HCT116 (cell line): ENCODE measurements around the gene PTPN22.

Experiments used
- CTCF ChIP-seq, 3 experiments: fragments of 200-600 bp in 1 of 3; sonication (generic) in 1 of 3; IDR thresholded peaks in 2 of 3; conservative IDR thresholded peaks in 1 of 3; 2 replicates each; pipeline ENCODE4 v1.5.1; 2012 to 2017; ENCODE audit warnings: low read depth in 2 of 3, low read length in 2 of 3, antibody characterized with exemption in 1 of 3, borderline replicate concordance in 1 of 3, control low read depth in 1 of 3, mild to moderate bottlenecking in 1 of 3, mixed read lengths in 1 of 3, mixed run types in 1 of 3, moderate library complexity in 1 of 3; ENCODE audit not compliant: insufficient read depth in 1 of 3
- EGR1 ChIP-seq: IDR thresholded peaks from 2 replicates; pipeline ENCODE4 v1.6.1; 2012; ENCODE audit warnings: low read depth
- EZH2 ChIP-seq: fragments of 200-600 bp; sonication (generic); IDR thresholded peaks from 2 replicates; pipeline ENCODE4 v1.6.1; 2017; ENCODE audit warnings: antibody characterized with exemption, mixed run types
- EZH2phosphoT487 ChIP-seq: fragments of 200-600 bp; IDR thresholded peaks from 2 replicates; pipeline ENCODE4 v1.6.1; 2018; ENCODE audit warnings: antibody characterized with exemption, borderline replicate concordance
- POLR2A ChIP-seq: IDR thresholded peaks from 2 replicates; pipeline ENCODE4 v1.7.0; 2011; ENCODE audit warnings: borderline replicate concordance; ENCODE audit not compliant: insufficient read depth, insufficient read length; ENCODE audit errors: extremely low read depth
- POLR2AphosphoS5 ChIP-seq: IDR thresholded peaks from 2 replicates; pipeline ENCODE4 v1.6.1; 2011; ENCODE audit warnings: mild to moderate bottlenecking, low read depth, low read length, moderate library complexity
- RAD21 ChIP-seq: IDR thresholded peaks from 2 replicates; pipeline ENCODE4 v1.6.1; 2012; ENCODE audit warnings: low read depth, mild to moderate bottlenecking
- SRF ChIP-seq: IDR thresholded peaks from 2 replicates; pipeline ENCODE4 v1.6.1; 2012; ENCODE audit warnings: low read depth
- ZNF274 ChIP-seq: fragments of 200-500 bp; sonication (Bioruptor generic); IDR thresholded peaks from 2 replicates; pipeline ENCODE4 v1.6.1; 2014; ENCODE audit warnings: mild to moderate bottlenecking, low read depth, low read length, inconsistent platforms
- TF ChIP-seq, protein P1 (sequence below): IDR thresholded peaks from 2 replicates; pipeline ENCODE4 v1.6.1; 2012; ENCODE audit warnings: low read depth
- TF ChIP-seq, protein P2 (sequence below): IDR thresholded peaks from 2 replicates; pipeline ENCODE4 v1.6.1; 2012

- no peak for TF ChIP-seq POLR2A
- TF ChIP-seq EZH2phosphoT487: no peak
- TF ChIP-seq POLR2AphosphoS5: no peak
- TF ChIP-seq CTCF (IDR thresholded peaks at IDR 0.05 in 2 of 3, conservative IDR thresholded peaks at IDR 0.05 in 1 of 3; ENCODE audit: borderline replicate concordance in 1 of 3, insufficient read depth in 1 of 3, low read depth in 2 of 3, low read length in 2 of 3): no peak
- no peak for TF ChIP-seq EGR1
- no peak for TF ChIP-seq RAD21
- no peak for TF ChIP-seq ZNF274
- TF ChIP-seq, protein P1, sequence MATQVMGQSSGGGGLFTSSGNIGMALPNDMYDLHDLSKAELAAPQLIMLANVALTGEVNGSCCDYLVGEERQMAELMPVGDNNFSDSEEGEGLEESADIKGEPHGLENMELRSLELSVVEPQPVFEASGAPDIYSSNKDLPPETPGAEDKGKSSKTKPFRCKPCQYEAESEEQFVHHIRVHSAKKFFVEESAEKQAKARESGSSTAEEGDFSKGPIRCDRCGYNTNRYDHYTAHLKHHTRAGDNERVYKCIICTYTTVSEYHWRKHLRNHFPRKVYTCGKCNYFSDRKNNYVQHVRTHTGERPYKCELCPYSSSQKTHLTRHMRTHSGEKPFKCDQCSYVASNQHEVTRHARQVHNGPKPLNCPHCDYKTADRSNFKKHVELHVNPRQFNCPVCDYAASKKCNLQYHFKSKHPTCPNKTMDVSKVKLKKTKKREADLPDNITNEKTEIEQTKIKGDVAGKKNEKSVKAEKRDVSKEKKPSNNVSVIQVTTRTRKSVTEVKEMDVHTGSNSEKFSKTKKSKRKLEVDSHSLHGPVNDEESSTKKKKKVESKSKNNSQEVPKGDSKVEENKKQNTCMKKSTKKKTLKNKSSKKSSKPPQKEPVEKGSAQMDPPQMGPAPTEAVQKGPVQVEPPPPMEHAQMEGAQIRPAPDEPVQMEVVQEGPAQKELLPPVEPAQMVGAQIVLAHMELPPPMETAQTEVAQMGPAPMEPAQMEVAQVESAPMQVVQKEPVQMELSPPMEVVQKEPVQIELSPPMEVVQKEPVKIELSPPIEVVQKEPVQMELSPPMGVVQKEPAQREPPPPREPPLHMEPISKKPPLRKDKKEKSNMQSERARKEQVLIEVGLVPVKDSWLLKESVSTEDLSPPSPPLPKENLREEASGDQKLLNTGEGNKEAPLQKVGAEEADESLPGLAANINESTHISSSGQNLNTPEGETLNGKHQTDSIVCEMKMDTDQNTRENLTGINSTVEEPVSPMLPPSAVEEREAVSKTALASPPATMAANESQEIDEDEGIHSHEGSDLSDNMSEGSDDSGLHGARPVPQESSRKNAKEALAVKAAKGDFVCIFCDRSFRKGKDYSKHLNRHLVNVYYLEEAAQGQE: no peak
- TF ChIP-seq EZH2: no peak
- TF ChIP-seq SRF: no peak
- TF ChIP-seq, protein P2, sequence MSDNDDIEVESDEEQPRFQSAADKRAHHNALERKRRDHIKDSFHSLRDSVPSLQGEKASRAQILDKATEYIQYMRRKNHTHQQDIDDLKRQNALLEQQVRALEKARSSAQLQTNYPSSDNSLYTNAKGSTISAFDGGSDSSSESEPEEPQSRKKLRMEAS: no peak
Measured at GRCh38 chr1:113808450-113809195, 62.9 kb downstream of the PTPN22 start.
